Panc1 (cell line): ENCODE results near the gene MGMT. TPM values are rescaled to one million over a fixed set of nuclear protein-coding genes. Genes with fewer than 3 reads are reported as not detected.

Source experiments
- ATAC-seq: fragments of 200-7000 bp; cut with Tn5 transposase; 2 replicates; pipeline ENCODE4 v1.9.1; 2020; ENCODE audit warnings: mild to moderate bottlenecking, moderate library complexity
- BruUV-seq: library from RNA; stranded (reverse); fragments of 400-500 nt; replicated peaks from 2 replicates; lab custom pipeline; 2021; lab: Mats Ljungman, UMichigan
- CTCF ChIA-PET: fragments of 300-600 bp; sonication (Branson Sonifier 250); formaldehyde crosslinking; loops from one replicate; lab custom pipeline; 2022; ENCODE audit warnings: antibody characterized with exemption; lab: Charles Lee
- POLR2A ChIA-PET: fragments of 300-600 bp; sonication (Branson Sonifier 250); formaldehyde crosslinking; loops from one replicate; lab custom pipeline; 2022; ENCODE audit warnings: antibody characterized with exemption; lab: Charles Lee
- DNase-seq: peaks from one replicate; pipeline ENCODE4 v3.0.0-alpha.2; 2010; ENCODE audit warnings: low read depth, low spot score
- H3K27ac ChIP-seq: 2 replicates; pipeline ENCODE4 v1.5.1; 2011; ENCODE audit warnings: mild to moderate bottlenecking, low read length, inconsistent platforms
- H3K27me3 ChIP-seq: fragments of 200-500 bp; sonication (Bioruptor generic); 2 replicates; pipeline ENCODE4 v1.6.0; 2014; ENCODE audit warnings: low read length, inconsistent platforms; ENCODE audit not compliant: control insufficient read depth, insufficient read depth
- H3K36me3 ChIP-seq: fragments of 200-500 bp; sonication (Bioruptor generic); 2 replicates; pipeline ENCODE4 v1.5.1; 2014; ENCODE audit warnings: inconsistent platforms, mild to moderate bottlenecking, low read length, moderate library complexity; ENCODE audit not compliant: control insufficient read depth, insufficient read depth
- H3K4me1 ChIP-seq: 2 replicates; pipeline ENCODE4 v1.5.1; 2011; ENCODE audit warnings: inconsistent platforms, mild to moderate bottlenecking, low read length, moderate library complexity; ENCODE audit not compliant: control insufficient read depth, insufficient read depth
- H3K4me3 ChIP-seq, 2 experiments: 2 replicates each; pipeline ENCODE4 v1.5.1; 2011 to 2012; ENCODE audit warnings: low read depth in 2 of 2, low read length in 2 of 2, mild to moderate bottlenecking in 2 of 2, inconsistent platforms in 1 of 2, moderate library complexity in 1 of 2
- H3K9me3 ChIP-seq: fragments of 200-500 bp; sonication (Bioruptor generic); 2 replicates; pipeline ENCODE4 v1.5.1; 2014; ENCODE audit warnings: low read depth, mild to moderate bottlenecking, inconsistent platforms, low read length, moderate library complexity; ENCODE audit not compliant: control insufficient read depth, insufficient read depth
- POLR2AphosphoS5 ChIP-seq: IDR thresholded peaks from 2 replicates; pipeline ENCODE4 v1.6.1; 2012; ENCODE audit warnings: mild to moderate bottlenecking, low read depth, low read length, moderate library complexity
- SIN3A ChIP-seq: IDR thresholded peaks from 2 replicates; pipeline ENCODE4 v1.6.1; 2012; ENCODE audit warnings: low read depth, mild to moderate bottlenecking, low read length, moderate library complexity, borderline replicate concordance; ENCODE audit not compliant: insufficient read depth
- TCF7L2 ChIP-seq: IDR thresholded peaks from 2 replicates; pipeline ENCODE4 v1.6.1; 2011; ENCODE audit warnings: mild to moderate bottlenecking, low read depth, low read length, inconsistent platforms
- in situ Hi-C: cut with HindIII; loops from 2 replicates; pipeline ENCODE4 v1.10.0; 2016; ENCODE audit warnings: low sequenced_read_pairs, low pct_unique_long_range_greater_than_20kb
- intact Hi-C: fragments of 100-400 bp; cut with micrococcal nuclease; formaldehyde crosslinking; loops from one replicate; pipeline ENCODE4 v1.10.0; 2022; ENCODE audit not compliant: unreplicated experiment
- total RNA-seq: library from RNA; stranded (reverse); gene quantifications from one replicate; pipeline ENCODE4 v1.2.1, GENCODE V29; 2021; ENCODE audit not compliant: unreplicated experiment
- TF ChIP-seq, protein P1 (sequence below): fragments of 450-650 bp; IDR thresholded peaks from 2 replicates; pipeline ENCODE4 v1.5.1; 2017; ENCODE audit warnings: mild to moderate bottlenecking
- TF ChIP-seq, protein P2 (sequence below), 2 experiments: IDR thresholded peaks; 2 replicates each; pipeline ENCODE4 v1.6.1; 2011 to 2012; ENCODE audit warnings: low read depth in 2 of 2, control low read depth in 1 of 2, low read length in 1 of 2, mild to moderate bottlenecking in 1 of 2, moderate library complexity in 1 of 2; ENCODE audit not compliant: insufficient read depth in 1 of 2

The MGMT gene
- total RNA-seq, 1 experiment from 2014 or later = 27.3 TPM

DNA sequence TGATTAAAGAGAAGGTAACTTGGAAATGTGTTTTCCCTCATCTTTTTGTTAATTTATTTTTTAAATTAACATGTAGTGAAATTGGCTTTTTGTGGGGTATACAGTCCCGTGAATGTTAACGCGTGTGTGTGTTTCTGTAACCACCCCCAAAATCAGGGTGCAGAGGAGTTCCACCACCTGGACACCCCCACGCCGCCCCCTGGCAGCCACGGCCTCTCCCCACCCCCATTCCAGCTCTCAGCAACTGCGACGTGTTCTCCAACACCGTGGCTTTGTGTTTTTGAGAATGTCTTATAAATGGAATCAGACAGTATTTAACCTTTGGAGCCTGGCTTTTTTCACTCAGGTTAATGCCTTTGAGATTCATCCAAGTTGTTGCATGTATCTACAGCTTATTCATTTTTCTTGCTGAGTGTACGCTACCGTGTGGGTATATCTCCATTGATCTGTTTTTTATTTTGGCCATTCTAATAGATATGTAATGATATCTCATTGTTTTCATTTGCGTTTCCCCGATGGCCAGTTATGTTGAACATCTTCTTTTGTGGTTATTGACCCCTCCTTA is 278.2 kb downstream of the MGMT start:
- Histone ChIP-seq H3K4me1 (no peaks in the 10 kb centered on the region), H3K27ac (no peak overlapping the region), H3K27me3 (no peaks in the 10 kb centered on the region), H3K4me3 (no peak overlapping the region), H3K9me3 (peaks cover 9% of the 10 kb centered on the region; the same call in 1 of the 2 replicates), H3K36me3 (no peaks in the 10 kb centered on the region)
- in situ Hi-C loops = no loop called here
- TF ChIP-seq, protein P1, sequence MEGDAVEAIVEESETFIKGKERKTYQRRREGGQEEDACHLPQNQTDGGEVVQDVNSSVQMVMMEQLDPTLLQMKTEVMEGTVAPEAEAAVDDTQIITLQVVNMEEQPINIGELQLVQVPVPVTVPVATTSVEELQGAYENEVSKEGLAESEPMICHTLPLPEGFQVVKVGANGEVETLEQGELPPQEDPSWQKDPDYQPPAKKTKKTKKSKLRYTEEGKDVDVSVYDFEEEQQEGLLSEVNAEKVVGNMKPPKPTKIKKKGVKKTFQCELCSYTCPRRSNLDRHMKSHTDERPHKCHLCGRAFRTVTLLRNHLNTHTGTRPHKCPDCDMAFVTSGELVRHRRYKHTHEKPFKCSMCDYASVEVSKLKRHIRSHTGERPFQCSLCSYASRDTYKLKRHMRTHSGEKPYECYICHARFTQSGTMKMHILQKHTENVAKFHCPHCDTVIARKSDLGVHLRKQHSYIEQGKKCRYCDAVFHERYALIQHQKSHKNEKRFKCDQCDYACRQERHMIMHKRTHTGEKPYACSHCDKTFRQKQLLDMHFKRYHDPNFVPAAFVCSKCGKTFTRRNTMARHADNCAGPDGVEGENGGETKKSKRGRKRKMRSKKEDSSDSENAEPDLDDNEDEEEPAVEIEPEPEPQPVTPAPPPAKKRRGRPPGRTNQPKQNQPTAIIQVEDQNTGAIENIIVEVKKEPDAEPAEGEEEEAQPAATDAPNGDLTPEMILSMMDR = no peak
- TF ChIP-seq POLR2AphosphoS5 (no peak), SIN3A (no peak), TCF7L2 (no peak)
- TF ChIP-seq, protein P2, sequence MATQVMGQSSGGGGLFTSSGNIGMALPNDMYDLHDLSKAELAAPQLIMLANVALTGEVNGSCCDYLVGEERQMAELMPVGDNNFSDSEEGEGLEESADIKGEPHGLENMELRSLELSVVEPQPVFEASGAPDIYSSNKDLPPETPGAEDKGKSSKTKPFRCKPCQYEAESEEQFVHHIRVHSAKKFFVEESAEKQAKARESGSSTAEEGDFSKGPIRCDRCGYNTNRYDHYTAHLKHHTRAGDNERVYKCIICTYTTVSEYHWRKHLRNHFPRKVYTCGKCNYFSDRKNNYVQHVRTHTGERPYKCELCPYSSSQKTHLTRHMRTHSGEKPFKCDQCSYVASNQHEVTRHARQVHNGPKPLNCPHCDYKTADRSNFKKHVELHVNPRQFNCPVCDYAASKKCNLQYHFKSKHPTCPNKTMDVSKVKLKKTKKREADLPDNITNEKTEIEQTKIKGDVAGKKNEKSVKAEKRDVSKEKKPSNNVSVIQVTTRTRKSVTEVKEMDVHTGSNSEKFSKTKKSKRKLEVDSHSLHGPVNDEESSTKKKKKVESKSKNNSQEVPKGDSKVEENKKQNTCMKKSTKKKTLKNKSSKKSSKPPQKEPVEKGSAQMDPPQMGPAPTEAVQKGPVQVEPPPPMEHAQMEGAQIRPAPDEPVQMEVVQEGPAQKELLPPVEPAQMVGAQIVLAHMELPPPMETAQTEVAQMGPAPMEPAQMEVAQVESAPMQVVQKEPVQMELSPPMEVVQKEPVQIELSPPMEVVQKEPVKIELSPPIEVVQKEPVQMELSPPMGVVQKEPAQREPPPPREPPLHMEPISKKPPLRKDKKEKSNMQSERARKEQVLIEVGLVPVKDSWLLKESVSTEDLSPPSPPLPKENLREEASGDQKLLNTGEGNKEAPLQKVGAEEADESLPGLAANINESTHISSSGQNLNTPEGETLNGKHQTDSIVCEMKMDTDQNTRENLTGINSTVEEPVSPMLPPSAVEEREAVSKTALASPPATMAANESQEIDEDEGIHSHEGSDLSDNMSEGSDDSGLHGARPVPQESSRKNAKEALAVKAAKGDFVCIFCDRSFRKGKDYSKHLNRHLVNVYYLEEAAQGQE (IDR thresholded peaks at IDR 0.05; ENCODE audit: insufficient read depth in 1 of 2, low read depth in 2 of 2, low read length in 1 of 2) = no peak
- no TSS peak for BruUV-seq
- POLR2A ChIA-PET = no interaction called here
- CTCF ChIA-PET = no interaction called here
- no peak for DNase-seq
- intact Hi-C loops = no loop called here
- ATAC-seq = no peak

DNA sequence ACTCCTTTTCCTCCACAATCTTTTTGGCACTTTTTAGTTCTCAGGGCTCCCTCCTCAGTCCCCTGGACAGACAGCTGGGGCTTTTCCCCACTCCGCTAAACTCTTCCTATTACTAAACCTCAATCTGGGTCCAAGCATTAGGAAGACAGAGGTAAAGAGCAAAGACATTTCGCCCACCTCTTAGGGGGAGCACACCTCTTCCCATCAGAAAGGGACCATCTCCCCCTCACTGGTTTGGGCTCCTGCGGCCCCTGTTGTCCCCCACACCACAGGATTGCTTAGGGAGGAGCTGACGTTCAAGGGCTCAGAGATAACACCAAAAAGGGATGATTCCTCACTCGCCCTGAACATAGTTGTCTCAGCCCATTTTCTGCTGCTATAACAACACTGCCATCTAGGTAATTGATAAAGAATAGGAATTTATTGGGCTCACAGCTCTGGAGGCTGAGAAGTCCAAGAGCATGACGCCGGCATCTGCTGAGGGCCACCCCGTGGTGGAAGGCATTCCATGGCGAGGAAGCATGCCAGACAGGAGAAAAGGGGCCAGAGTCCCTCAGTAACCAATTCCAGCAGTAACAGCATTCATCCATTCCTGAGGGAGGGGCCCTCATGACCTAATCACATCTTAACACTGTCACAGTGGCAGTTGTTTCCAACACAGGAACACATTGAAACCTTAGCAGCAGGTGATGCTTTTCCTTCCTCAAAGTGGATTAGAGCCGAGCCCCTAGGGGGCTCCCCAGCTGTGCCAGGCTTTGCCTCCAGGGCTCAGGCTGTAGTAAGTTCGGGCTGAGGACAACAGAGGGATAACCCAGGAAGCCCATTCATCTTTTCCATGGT is 287.4 kb downstream of the MGMT start:
- H3K36me3 ChIP-seq = no peaks in the 10 kb centered on the region
- POLR2A ChIA-PET = no interaction called here
- intact Hi-C loops (no loop called here), in situ Hi-C loops (no loop called here)
- BruUV-seq = no TSS peak
- H3K27me3 ChIP-seq = no peaks in the 10 kb centered on the region
- ATAC-seq (no peak), DNase-seq (no peak)
- no peaks in the 10 kb centered on the region for H3K4me1 ChIP-seq
- CTCF ChIA-PET = no interaction called here
- TF ChIP-seq SIN3A (no peak), TCF7L2 (no peak), POLR2AphosphoS5 (no peak)
- TF ChIP-seq, protein P1 = no peak
- TF ChIP-seq, protein P2 (IDR thresholded peaks at IDR 0.05; ENCODE audit: insufficient read depth in 1 of 2, low read depth in 2 of 2, low read length in 1 of 2) = no peak
- peaks cover 7% of the 10 kb centered on the region for H3K9me3 ChIP-seq
- no peak overlapping the region for H3K27ac ChIP-seq
- H3K4me3 ChIP-seq = no peak overlapping the region
